ENCODE measurements around the gene CALR3.

DNA sequence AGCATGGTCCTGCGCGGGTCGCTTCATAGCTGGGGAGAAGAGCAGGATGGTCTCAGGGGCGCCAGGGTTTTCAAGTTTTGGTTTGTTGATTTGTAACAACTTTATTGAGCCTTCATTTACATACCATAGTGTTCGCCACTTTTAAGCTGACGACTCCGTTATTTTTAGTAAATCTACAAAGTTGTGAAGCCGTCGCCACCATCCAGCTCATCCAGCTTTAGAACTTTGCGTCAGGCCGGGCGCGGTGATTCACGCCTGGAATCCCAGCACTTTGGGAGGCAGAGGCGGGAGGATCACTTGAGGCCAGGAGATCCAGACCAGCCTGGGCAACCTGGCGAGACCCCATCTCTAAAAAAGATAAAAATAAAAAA lies 631 bp upstream of the CALR3 start:
- TF ChIP-seq POLR2A (IDR thresholded peaks at IDR 0.05) (no peak), POLR2AphosphoS5 (IDR thresholded peaks at IDR 0.05) (no peak)
- TF ChIP-seq, protein P1, sequence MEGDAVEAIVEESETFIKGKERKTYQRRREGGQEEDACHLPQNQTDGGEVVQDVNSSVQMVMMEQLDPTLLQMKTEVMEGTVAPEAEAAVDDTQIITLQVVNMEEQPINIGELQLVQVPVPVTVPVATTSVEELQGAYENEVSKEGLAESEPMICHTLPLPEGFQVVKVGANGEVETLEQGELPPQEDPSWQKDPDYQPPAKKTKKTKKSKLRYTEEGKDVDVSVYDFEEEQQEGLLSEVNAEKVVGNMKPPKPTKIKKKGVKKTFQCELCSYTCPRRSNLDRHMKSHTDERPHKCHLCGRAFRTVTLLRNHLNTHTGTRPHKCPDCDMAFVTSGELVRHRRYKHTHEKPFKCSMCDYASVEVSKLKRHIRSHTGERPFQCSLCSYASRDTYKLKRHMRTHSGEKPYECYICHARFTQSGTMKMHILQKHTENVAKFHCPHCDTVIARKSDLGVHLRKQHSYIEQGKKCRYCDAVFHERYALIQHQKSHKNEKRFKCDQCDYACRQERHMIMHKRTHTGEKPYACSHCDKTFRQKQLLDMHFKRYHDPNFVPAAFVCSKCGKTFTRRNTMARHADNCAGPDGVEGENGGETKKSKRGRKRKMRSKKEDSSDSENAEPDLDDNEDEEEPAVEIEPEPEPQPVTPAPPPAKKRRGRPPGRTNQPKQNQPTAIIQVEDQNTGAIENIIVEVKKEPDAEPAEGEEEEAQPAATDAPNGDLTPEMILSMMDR (IDR thresholded peaks at IDR 0.05): no peak
